ENCODE data around the gene TSPAN10.

The TSPAN10 gene

DNA sequence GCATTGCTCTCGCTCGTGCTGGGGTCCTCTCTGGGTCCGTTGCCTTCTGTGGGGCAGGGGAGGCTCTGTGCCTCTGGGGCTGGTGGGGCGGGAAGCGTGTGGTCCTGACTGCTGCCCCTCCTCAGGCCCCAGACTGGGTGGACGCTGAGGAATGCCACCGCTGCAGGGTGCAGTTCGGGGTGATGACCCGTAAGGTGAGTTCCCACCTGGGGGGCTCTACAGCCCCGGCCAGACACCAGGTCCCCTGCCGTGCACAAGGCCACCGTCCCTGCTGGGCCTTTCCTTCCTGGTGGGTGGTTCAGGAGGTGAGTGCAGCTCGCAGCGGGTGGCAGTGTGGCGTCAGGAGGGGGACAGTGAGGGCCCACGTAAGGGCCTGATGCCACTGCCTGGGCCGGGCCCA, 53.6 kb downstream of the TSPAN10 start:
- no peak for DNase-seq
- Histone ChIP-seq H3K36me3 (peaks cover 93% of the 10 kb centered on the region), H3K27me3 (no peaks in the 10 kb centered on the region), H3K4me1 (no peaks in the 10 kb centered on the region), H3K9me3 (no peaks in the 10 kb centered on the region), H3K4me3 (ENCODE audit: low read depth, low read length) (no peak overlapping the region)
- no peak for TF ChIP-seq CTCF (IDR thresholded peaks at IDR 0.05; ENCODE audit: low read depth, low read length)

DNA sequence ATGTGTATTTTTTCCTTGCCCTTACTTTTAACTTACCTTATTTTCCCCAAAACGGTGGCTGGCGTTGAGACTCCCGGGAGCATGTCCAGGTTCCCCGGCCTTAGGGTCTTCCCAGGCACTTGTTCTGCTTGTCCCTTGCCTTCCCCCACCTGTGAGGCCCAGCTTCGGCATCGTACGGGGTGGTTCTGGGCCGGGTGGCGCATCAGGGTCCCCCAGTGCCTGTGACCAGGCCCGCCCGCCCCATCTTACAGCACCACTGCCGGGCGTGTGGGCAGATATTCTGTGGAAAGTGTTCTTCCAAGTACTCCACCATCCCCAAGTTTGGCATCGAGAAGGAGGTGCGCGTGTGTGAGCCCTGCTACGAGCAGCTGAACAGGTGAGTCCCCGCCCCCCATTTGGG, 54.2 kb downstream of the TSPAN10 start:
- H3K4me1 ChIP-seq: no peaks in the 10 kb centered on the region

GRCh38 chr17:81691608-81692007, 54.6 kb downstream of the TSPAN10 start:
- H3K9me3 ChIP-seq: no peaks in the 10 kb centered on the region
- peaks cover 95% of the 10 kb centered on the region for H3K36me3 ChIP-seq
- no peak for TF ChIP-seq CTCF (IDR thresholded peaks at IDR 0.05; ENCODE audit: low read depth, low read length)
- no peak overlapping the region for H3K4me3 ChIP-seq (ENCODE audit: low read depth, low read length)
- no peaks in the 10 kb centered on the region for H3K4me1 ChIP-seq
- DNase-seq: no peak
- no peaks in the 10 kb centered on the region for H3K27me3 ChIP-seq

More for the DNA sequence above, 54.2 kb downstream of the TSPAN10 start:
- Histone ChIP-seq H3K27me3 (no peaks in the 10 kb centered on the region), H3K4me3 (ENCODE audit: low read depth, low read length) (no peak overlapping the region), H3K9me3 (no peaks in the 10 kb centered on the region), H3K36me3 (peaks cover 95% of the 10 kb centered on the region)
- no peak for TF ChIP-seq CTCF (IDR thresholded peaks at IDR 0.05; ENCODE audit: low read depth, low read length)
- DNase-seq: no peak

DNA sequence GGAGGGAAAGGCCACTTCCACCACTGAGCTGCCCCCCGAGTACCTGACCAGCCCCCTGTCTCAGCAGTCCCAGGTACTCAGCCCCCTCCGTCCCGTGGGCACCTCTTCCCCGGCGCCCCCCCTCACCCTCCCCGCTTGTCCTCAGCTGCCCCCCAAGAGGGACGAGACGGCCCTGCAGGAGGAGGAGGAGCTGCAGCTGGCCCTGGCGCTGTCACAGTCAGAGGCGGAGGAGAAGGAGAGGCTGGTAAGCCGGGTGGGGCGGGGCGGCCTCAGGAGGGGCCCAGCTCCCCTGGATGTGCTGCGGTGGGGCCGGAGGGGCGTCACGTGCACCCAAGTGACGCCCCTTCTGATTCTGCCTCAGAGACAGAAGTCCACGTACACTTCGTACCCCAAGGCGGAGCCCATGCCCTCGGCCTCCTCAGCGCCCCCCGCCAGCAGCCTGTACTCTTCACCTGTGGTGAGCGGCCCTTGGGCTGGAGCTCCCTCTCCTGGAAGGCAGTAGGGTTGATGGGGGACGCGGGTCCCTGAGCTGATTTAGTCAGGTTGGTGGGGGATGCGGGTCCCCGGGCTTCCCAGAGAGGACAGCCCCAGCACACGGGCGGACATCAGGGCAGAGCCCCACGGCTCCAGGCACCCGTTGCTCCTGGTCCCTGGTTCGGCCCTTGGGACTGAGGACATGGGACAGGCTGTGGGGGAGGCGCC, 56.7 kb downstream of the TSPAN10 start:
- H3K36me3 ChIP-seq: peaks cover 92% of the 10 kb centered on the region
- H3K4me1 ChIP-seq: no peaks in the 10 kb centered on the region
- no peak for DNase-seq
- no peaks in the 10 kb centered on the region for H3K9me3 ChIP-seq
- TF ChIP-seq CTCF (IDR thresholded peaks at IDR 0.05; ENCODE audit: low read depth, low read length): 0 out of 2 replicates have a peak, but pooled peaks have one; percentile 12
- no peaks in the 10 kb centered on the region for H3K27me3 ChIP-seq
- no peak overlapping the region for H3K4me3 ChIP-seq (ENCODE audit: low read depth, low read length)

GRCh38 chr17:81694810-81695209, 57.8 kb downstream of the TSPAN10 start:
- no peaks in the 10 kb centered on the region for H3K4me1 ChIP-seq
- peaks cover 81% of the 10 kb centered on the region for H3K36me3 ChIP-seq
- DNase-seq: no peak
- H3K27me3 ChIP-seq: no peaks in the 10 kb centered on the region
- TF ChIP-seq CTCF (IDR thresholded peaks at IDR 0.05; ENCODE audit: low read depth, low read length): no peak
- H3K4me3 ChIP-seq (ENCODE audit: low read depth, low read length): no peak overlapping the region
- H3K9me3 ChIP-seq: no peaks in the 10 kb centered on the region

- DNase-seq: no peak
- TF ChIP-seq CTCF (IDR thresholded peaks at IDR 0.05; ENCODE audit: low read depth, low read length): no peak
- no peaks in the 10 kb centered on the region for H3K4me1 ChIP-seq
- no peaks in the 10 kb centered on the region for H3K27me3 ChIP-seq
- peaks cover 79% of the 10 kb centered on the region for H3K36me3 ChIP-seq
- H3K4me3 ChIP-seq (ENCODE audit: low read depth, low read length): no peak overlapping the region
- no peaks in the 10 kb centered on the region for H3K9me3 ChIP-seq
Measured at GRCh38 chr17:81695211-81695610, 58.2 kb downstream of the TSPAN10 start.
